K562 (cell line): ENCODE data around the gene ZNF778. TPM values are rescaled to one million over a fixed set of nuclear protein-coding genes. Genes with fewer than 3 reads are reported as not detected.

Experiments
- ATAC-seq: fragments of 200-7000 bp; cut with Tn5 transposase; 3 replicates; pipeline ENCODE4 v1.9.1; 2020; ENCODE audit warnings: moderate library complexity
- BruUV-seq: library from RNA; stranded (reverse); fragments of 400-500 nt; replicated peaks from 2 replicates; lab custom pipeline; 2021; lab: Mats Ljungman, UMichigan
- CTCF ChIA-PET: fragments of 300-600 bp; formaldehyde crosslinking; extraction: SDS; loops from one replicate; lab custom pipeline; 2021; ENCODE audit warnings: low intra/inter-chr PET ratio; lab: Yijun Ruan, JAX
- POLR2A ChIA-PET: fragments of 300-600, 350-650 bp; sonication (Branson Sonifier 250); formaldehyde crosslinking; extraction: SDS; loops from one replicate; lab custom pipeline; 2021; ENCODE audit warnings: antibody characterized with exemption, inconsistent platforms; lab: Yijun Ruan, JAX
- DNase-seq, 4 experiments: peaks; one replicate each; pipeline versions ENCODE4 v3.0.0 to v3.0.0-alpha.2; 2011 to 2018; ENCODE audit warnings: low spot score in 3 of 4, mixed read lengths in 3 of 4; ENCODE audit errors: extremely low read depth in 1 of 4
- FAIRE-seq: peaks from 2 replicates; lab custom pipeline; 2011; peaks lifted over from hg19 to GRCh38; lab: Jason Lieb, UNC
- H2AFZ ChIP-seq: 2 replicates; pipeline ENCODE4 v1.6.0; 2011; ENCODE audit warnings: low read depth, low read length, control low read depth, inconsistent platforms
- H3K27ac ChIP-seq: fragments of 200-600 bp; 3 replicates; pipeline ENCODE4 v1.8.0; 2011; ENCODE audit warnings: low read depth, mild to moderate bottlenecking, control low read depth, inconsistent platforms, low read length, moderate library complexity, mixed read lengths; ENCODE audit errors: extremely low read depth
- H3K27me3 ChIP-seq, 2 experiments: fragments of 300-600 bp in 1 of 2; 2 replicates in 1 of 2; 3 replicates in 1 of 2; pipeline versions ENCODE4 v1.6.0 to v1.8.0; 2011; ENCODE audit warnings: inconsistent platforms in 2 of 2, low read length in 2 of 2, mild to moderate bottlenecking in 1 of 2, mixed read lengths in 1 of 2, moderate library complexity in 1 of 2; ENCODE audit not compliant: control insufficient read depth in 2 of 2, insufficient read depth in 2 of 2
- H3K36me3 ChIP-seq: fragments of 300-600 bp; 3 replicates; pipeline ENCODE4 v1.8.0; 2011; ENCODE audit warnings: mild to moderate bottlenecking, low read length, inconsistent platforms; ENCODE audit not compliant: control insufficient read depth, insufficient read depth
- H3K4me1 ChIP-seq, 2 experiments: fragments of 200-600 bp in 1 of 2; replicated peaks in 1 of 2; 2 replicates in 1 of 2; 3 replicates in 1 of 2; pipeline versions ENCODE4 v1.5.1 to v1.8.0; 2011; ENCODE audit warnings: inconsistent platforms in 2 of 2, low read length in 2 of 2, mild to moderate bottlenecking in 1 of 2, mixed read lengths in 1 of 2, moderate library complexity in 1 of 2; ENCODE audit not compliant: control insufficient read depth in 2 of 2, insufficient read depth in 2 of 2
- H3K4me2 ChIP-seq: 2 replicates; pipeline ENCODE4 v1.6.1; 2011; ENCODE audit warnings: low read length, control low read depth, inconsistent platforms, mixed read lengths; ENCODE audit not compliant: insufficient read depth
- H3K4me3 ChIP-seq: fragments of 200-600 bp; sonication (generic), shearing (Covaris generic); 2 replicates; pipeline ENCODE4 v1.5.1; 2016; ENCODE audit warnings: control low read depth, inconsistent platforms
- H3K79me2 ChIP-seq: fragments of 200-600 bp; 3 replicates; pipeline ENCODE4 v1.8.0; 2011; ENCODE audit warnings: low read length, inconsistent platforms; ENCODE audit not compliant: control insufficient read depth, insufficient read depth
- H3K9ac ChIP-seq, 2 experiments: 2 replicates each; pipeline versions ENCODE4 v1.6.0 to v1.6.1; 2011; ENCODE audit warnings: low read depth in 2 of 2, low read length in 2 of 2, control low read depth in 1 of 2, inconsistent platforms in 1 of 2, mild to moderate bottlenecking in 1 of 2, mixed read lengths in 1 of 2; ENCODE audit not compliant: insufficient read depth in 1 of 2
- H3K9me1 ChIP-seq: one replicate; pipeline ENCODE4 v1.6.0; 2011; ENCODE audit warnings: inconsistent platforms, mild to moderate bottlenecking, low read length, moderate library complexity; ENCODE audit not compliant: control insufficient read depth, insufficient read depth
- H3K9me3 ChIP-seq: replicated peaks from 2 replicates; pipeline ENCODE4 v1.5.1; 2011; ENCODE audit warnings: low read depth, low read length, inconsistent platforms; ENCODE audit not compliant: control insufficient read depth, insufficient read depth
- H4K20me1 ChIP-seq: replicated peaks from 2 replicates; pipeline ENCODE4 v1.6.1; 2011; ENCODE audit warnings: low read length, inconsistent platforms, mixed read lengths; ENCODE audit not compliant: control insufficient read depth, insufficient read depth
- CSDE1 ChIP-seq, 2 experiments: fragments of 450-650 bp; IDR thresholded peaks; 2 replicates each; pipeline ENCODE4 v1.6.1; 2016; ENCODE audit warnings: mild to moderate bottlenecking in 1 of 2
- POLR2A ChIP-seq: fragments of 450-650 bp; conservative IDR thresholded peaks from 2 replicates; pipeline ENCODE4 v1.6.1; 2016
- POLR2G ChIP-seq: fragments of 200-400 bp; formaldehyde crosslinking; IDR thresholded peaks from 2 replicates; pipeline ENCODE4 v1.6.1; 2017; ENCODE audit warnings: low read depth, mild to moderate bottlenecking, antibody characterized with exemption, low read length, moderate library complexity
- WGBS: fragments of 100-300 bp; shearing (Covaris generic); methylation state at CpG from one replicate; pipeline ENCODE4 v1.1.6; 2016; ENCODE audit warnings: low coverage, mixed read lengths; ENCODE audit not compliant: insufficient coverage; ENCODE audit errors: missing lambda C conversion rate; 5-methylcytosine and 5-hydroxymethylcytosine counted together
- in situ Hi-C: fragments of 300-500 bp; cut with MboI; formaldehyde crosslinking; loops from 4 replicates; pipeline ENCODE4 v1.15.0; 2018; ENCODE audit warnings: inconsistent platforms, mixed read lengths
- intact Hi-C: fragments of 100-400 bp; cut with micrococcal nuclease; formaldehyde crosslinking; loops from 2 replicates; pipeline ENCODE4 v1.14.2; 2022
- polyA plus RNA-seq, 8 experiments: library from polyadenylated mRNA; depleted of rRNA in 4 of 8; stranded (reverse) in 5 of 8; unstranded in 3 of 8; fragments of >200 nt; fragmentation: Nextera tagmentation in 2 of 8; fragmentation: Illumina TruSeq in 1 of 8; extraction: Ambion mirVana in 2 of 8; extraction: Trizol in 1 of 8; gene quantifications; 2 replicates each; pipeline versions ENCODE4 v1.2.1 to v1.2.3, GENCODE V29; 2011 to 2014; ENCODE audit warnings: inconsistent platforms in 1 of 8, missing spikeins in 1 of 8
- total RNA-seq, 7 experiments: library from RNA; depleted of rRNA in 6 of 7; stranded (reverse); fragments of >200 nt in 6 of 7; fragmentation: Illumina TruSeq in 2 of 7; extraction: Trizol in 2 of 7; gene quantifications; 2 replicates each; pipeline versions ENCODE4 v1.2.1 to v1.2.3, GENCODE V29; 2011 to 2021; ENCODE audit warnings: low replicate concordance in 1 of 7
- TF ChIP-seq, protein P1 (sequence below): fragments of 250-450 bp; sonication (Bioruptor Pico); IDR thresholded peaks from 2 replicates; pipeline ENCODE4 v1.4.0; 2020

ZNF778 gene
- total and polyA plus RNA-seq, 9 of the 15 experiments (the other 6 are each of a cell fraction or from before 2014, with no cell fraction given) = 0.70 to 60.6 (median 7.5) TPM

- H3K4me2 ChIP-seq = no peak overlapping the region
- POLR2A ChIA-PET = interaction anchor here (1.7 kb wide), 1 partner anchor 15 kb away, joined by 4 read pairs; no protein-coding TSS in a partner anchor
- ATAC-seq (no peak), DNase-seq (no peak), FAIRE-seq (no peak)
- intact Hi-C loops (no loop called here), in situ Hi-C loops (no loop called here)
- no peaks in the 10 kb centered on the region for H3K27me3 ChIP-seq
- CTCF ChIA-PET = no interaction called here
- H3K27ac ChIP-seq = no peak overlapping the region
- H4K20me1 ChIP-seq = no peaks in the 10 kb centered on the region
- TF ChIP-seq CSDE1 (IDR thresholded peaks at IDR 0.05) (no peak), POLR2A (peak; percentile 34), POLR2G (peak; percentile 51)
- TF ChIP-seq, protein P1, sequence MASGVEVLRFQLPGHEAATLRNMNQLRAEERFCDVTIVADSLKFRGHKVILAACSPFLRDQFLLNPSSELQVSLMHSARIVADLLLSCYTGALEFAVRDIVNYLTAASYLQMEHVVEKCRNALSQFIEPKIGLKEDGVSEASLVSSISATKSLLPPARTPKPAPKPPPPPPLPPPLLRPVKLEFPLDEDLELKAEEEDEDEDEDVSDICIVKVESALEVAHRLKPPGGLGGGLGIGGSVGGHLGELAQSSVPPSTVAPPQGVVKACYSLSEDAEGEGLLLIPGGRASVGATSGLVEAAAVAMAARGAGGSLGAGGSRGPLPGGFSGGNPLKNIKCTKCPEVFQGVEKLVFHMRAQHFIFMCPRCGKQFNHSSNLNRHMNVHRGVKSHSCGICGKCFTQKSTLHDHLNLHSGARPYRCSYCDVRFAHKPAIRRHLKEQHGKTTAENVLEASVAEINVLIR (CRISPR knock-in tag) = no peak
- peaks cover 67% of the 10 kb centered on the region for H3K36me3 ChIP-seq
- WGBS = 97% methylated on average over 12 of the region's 19 CpGs
- H2AFZ ChIP-seq = no peak overlapping the region
- no peaks in the 10 kb centered on the region for H3K9me1 ChIP-seq
- no TSS peak for BruUV-seq
- H3K9ac ChIP-seq = no peak overlapping the region
- H3K4me1 ChIP-seq = peaks cover 0 to 20% of the 10 kb centered on the region in 2 experiments; a peak in 1 of 5 replicates
- H3K9me3 ChIP-seq = no peaks in the 10 kb centered on the region
- H3K4me3 ChIP-seq = no peak overlapping the region
- no peaks in the 10 kb centered on the region; the same call in 2 of the 3 replicates for H3K79me2 ChIP-seq
Observed at GRCh38 chr16:89268585-89268984, 51.1 kb downstream of the ZNF778 start.
